ENCODE data around the gene TESK2. TPM values are rescaled to one million over a fixed set of nuclear protein-coding genes. Genes with fewer than 3 reads are reported as not detected.

TESK2 gene
- total and polyA plus RNA-seq, 2 of the 8 experiments (the other 6 are each of a cell fraction or from before 2014, with no cell fraction given): 10.8 to 12.6 TPM

GRCh38 chr1:45302505-45303150 lies 188.3 kb downstream of the TESK2 start:
- Histone ChIP-seq H3K79me1 (ENCODE audit: low read depth, low read length) (no peaks in the 10 kb centered on the region), H4K91ac (replicated peaks; ENCODE audit: insufficient read length, low read length) (no peak overlapping the region), H2AK5ac (ENCODE audit: low read depth, low read length) (no peak overlapping the region), H3K4me3 (ENCODE audit: extremely low read depth in 1 of 4, insufficient read depth in 2 of 4, low read depth in 3 of 4, low read length in 4 of 4) (peak overlapping the region; percentile 46 to 73 (median 64); a peak in 7 of 8 replicates), H3K56ac (replicated peaks; ENCODE audit: insufficient read length, low read depth, low read length) (no peak overlapping the region), H3K23me2 (ENCODE audit: low read depth, low read length) (peaks cover 2% of the 10 kb centered on the region), H3K9ac (replicated peaks in 1 of 4; ENCODE audit: extremely low read depth in 1 of 4, low read depth in 3 of 4, low read length in 3 of 4) (no peak overlapping the region; a peak in 3 of 7 replicates), H3K27ac (ENCODE audit: low read depth, low read length) (no peak overlapping the region; the same call in 1 of the 2 replicates), H3K79me2 (ENCODE audit: control insufficient read depth in 1 of 2, insufficient read depth in 2 of 2, low read length in 2 of 2) (no peaks in the 10 kb centered on the region; a peak in 1 of 4 replicates), H4K20me1 (replicated peaks in 1 of 2; ENCODE audit: control insufficient read depth in 1 of 2, insufficient read depth in 2 of 2, low read length in 2 of 2) (no peaks in the 10 kb centered on the region), H3K18ac (ENCODE audit: extremely low read depth, low read length) (no peak overlapping the region), H2BK5ac (ENCODE audit: low read depth, low read length) (0 out of 2 replicates have a peak overlapping the region, but pooled peaks have one; percentile 71), H4K5ac (ENCODE audit: insufficient read length, low read depth, low read length) (no peak overlapping the region), H2BK120ac (replicated peaks; ENCODE audit: low read depth, low read length) (no peak overlapping the region), H2AFZ (ENCODE audit: low read length) (no peak overlapping the region), H3K14ac (ENCODE audit: insufficient read length) (no peak overlapping the region), H3K9me3 (ENCODE audit: insufficient read depth in 2 of 2, low read depth in 1 of 2, low read length in 1 of 2) (no peaks in the 10 kb centered on the region), H3K4ac (replicated peaks; ENCODE audit: insufficient read length, low read depth, low read length) (no peak overlapping the region), H3K36me3 (ENCODE audit: control insufficient read depth in 2 of 4, insufficient read depth in 4 of 4, low read length in 3 of 4) (no peaks in the 10 kb centered on the region), H3K4me2 (ENCODE audit: insufficient read depth in 1 of 2, low read depth in 2 of 2, low read length in 2 of 2) (peak overlapping the region; percentile 64 to 71), H3K27me3 (replicated peaks in 1 of 4; ENCODE audit: control insufficient read depth in 3 of 4, extremely low read depth in 1 of 4, insufficient read depth in 3 of 4, low read length in 3 of 4) (no peaks in the 10 kb centered on the region), H4K8ac (ENCODE audit: extremely low read depth, insufficient read depth, low read length) (no peak overlapping the region), H2BK15ac (ENCODE audit: low read length) (no peak overlapping the region), H3K4me1 (replicated peaks in 1 of 4; ENCODE audit: control insufficient read depth in 3 of 4, insufficient read depth in 4 of 4, low read length in 3 of 4) (peaks cover 13 to 24% (median 15%) of the 10 kb centered on the region in 4 experiments), H3K23ac (ENCODE audit: insufficient read length) (no peak overlapping the region), H2BK20ac (ENCODE audit: low read length) (no peak overlapping the region), H2BK12ac (ENCODE audit: low read depth, low read length) (no peak overlapping the region)
- CTCF ChIA-PET (ENCODE audit: partially characterized antibody): interaction anchor here (0.7 to 19.1 kb wide), 10 partner anchors 9 to 509 kb away, joined by 3 to 424 read pairs (median 4); partner anchors contain the start of genes HECTD3, HPDL, MUTYH and TOE1
- FAIRE-seq (no peak), DNase-seq (ENCODE audit: low read depth in 1 of 2, low spot score in 2 of 2) (peak in 1 of 2 experiments; percentile 37)
- POLR2A ChIA-PET (ENCODE audit: partially characterized antibody): interaction anchor here (0.6 to 9.9 kb wide), 15 partner anchors 10 to 1379 kb away, joined by 3 to 194 read pairs (median 5); partner anchors contain the start of genes CCDC163, HECTD3, HPDL and MMACHC
- TF ChIP-seq JUN (IDR thresholded peaks at IDR 0.05; ENCODE audit: low read depth, low read length) (no peak), FOSL1 (IDR thresholded peaks at IDR 0.05; ENCODE audit: insufficient read depth, low read depth, low read length) (no peak), JUND (IDR thresholded peaks at IDR 0.05; ENCODE audit: low read length) (no peak), SP1 (IDR thresholded peaks at IDR 0.05; ENCODE audit: low read depth, low read length) (no peak), HDAC6 (IDR thresholded peaks at IDR 0.05; ENCODE audit: low read depth, low read length) (no peak)
- TF ChIP-seq, protein P1, sequence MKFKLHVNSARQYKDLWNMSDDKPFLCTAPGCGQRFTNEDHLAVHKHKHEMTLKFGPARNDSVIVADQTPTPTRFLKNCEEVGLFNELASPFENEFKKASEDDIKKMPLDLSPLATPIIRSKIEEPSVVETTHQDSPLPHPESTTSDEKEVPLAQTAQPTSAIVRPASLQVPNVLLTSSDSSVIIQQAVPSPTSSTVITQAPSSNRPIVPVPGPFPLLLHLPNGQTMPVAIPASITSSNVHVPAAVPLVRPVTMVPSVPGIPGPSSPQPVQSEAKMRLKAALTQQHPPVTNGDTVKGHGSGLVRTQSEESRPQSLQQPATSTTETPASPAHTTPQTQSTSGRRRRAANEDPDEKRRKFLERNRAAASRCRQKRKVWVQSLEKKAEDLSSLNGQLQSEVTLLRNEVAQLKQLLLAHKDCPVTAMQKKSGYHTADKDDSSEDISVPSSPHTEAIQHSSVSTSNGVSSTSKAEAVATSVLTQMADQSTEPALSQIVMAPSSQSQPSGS (IDR thresholded peaks at IDR 0.05; ENCODE audit: low read length): no peak
- 90% methylated on average over 16 of the region's 16 CpGs; no CpG with 5 or more reads in 1 of the 2 experiments for WGBS, 2 experiments (ENCODE audit: extremely low coverage in 1 of 2, insufficient coverage in 1 of 2, insufficient read length in 1 of 2, insufficient replicate concordance in 2 of 2, low coverage in 1 of 2, low lambda C conversion rate in 2 of 2, missing lambda C conversion rate in 1 of 2)
